Tibial nerve (tissue), 4 donors: ENCODE data around the gene ASB3. TPM values are rescaled to one million over a fixed set of nuclear protein-coding genes. Genes with fewer than 3 reads are reported as not detected.

Experiments used
- DNase-seq, 2 donors: peaks; one replicate each; pipeline ENCODE4 v3.0.0-alpha.2; 2019; ENCODE audit warnings: low spot score in 2 of 2
- H3K27ac ChIP-seq, 4 donors: fragments of 200-600 bp; sonication (generic) in 3 of 4; one replicate each; pipeline ENCODE4 v1.5.1; 2017 to 2019; ENCODE audit warnings: mild to moderate bottlenecking in 1 of 4
- H3K27me3 ChIP-seq, 2 donors: fragments of 200-600 bp; sonication (generic) in 1 of 2; one replicate each; pipeline versions ENCODE4 v1.5.1 to v1.6.0; 2017 to 2019
- H3K36me3 ChIP-seq, 3 donors: fragments of 200-600 bp; sonication (generic); one replicate each; pipeline ENCODE4 v1.5.1; 2018 to 2019
- H3K4me1 ChIP-seq, 4 donors: fragments of 200-600 bp; sonication (generic) in 3 of 4; one replicate each; pipeline ENCODE4 v1.5.1; 2017 to 2019
- H3K4me3 ChIP-seq, 4 donors: fragments of 200-600 bp; sonication (generic) in 3 of 4; one replicate each; pipeline ENCODE4 v1.5.1; 2017 to 2019; ENCODE audit warnings: mild to moderate bottlenecking in 1 of 4, moderate library complexity in 1 of 4
- H3K9me3 ChIP-seq, 4 donors: fragments of 200-600 bp; sonication (generic) in 3 of 4; one replicate each; pipeline ENCODE4 v1.5.1; 2017 to 2019
- CTCF ChIP-seq, 5 experiments: fragments of 200-600 bp in 3 of 5; fragments of 450-650 bp in 2 of 5; sonication (generic) in 3 of 5; IDR thresholded peaks; one replicate each; pipeline ENCODE4 v1.5.1; 2016 to 2019; ENCODE audit warnings: antibody characterized with exemption in 5 of 5, mild to moderate bottlenecking in 3 of 5, moderate library complexity in 2 of 5
- EP300 ChIP-seq, 2 donors: sonication (generic); formaldehyde crosslinking; IDR thresholded peaks; one replicate each; pipeline ENCODE4 v1.6.1; 2017; ENCODE audit warnings: antibody characterized with exemption in 2 of 2, mild to moderate bottlenecking in 1 of 2
- POLR2A ChIP-seq, 2 donors: fragments of 450-650 bp; IDR thresholded peaks; one replicate each; pipeline ENCODE4 v1.6.1; 2017; ENCODE audit warnings: antibody characterized with exemption in 2 of 2, mild to moderate bottlenecking in 2 of 2, moderate library complexity in 2 of 2
- WGBS, 2 donors: methylation state at CpG; one replicate each; pipeline ENCODE4 v1.1.5; 2018; 5-methylcytosine and 5-hydroxymethylcytosine counted together
- total RNA-seq, 4 donors: library from RNA; depleted of rRNA; stranded (reverse); fragments of >200 nt; gene quantifications; one replicate each; pipeline ENCODE4 v1.1.0, GENCODE V29; 2016

The ASB3 gene
- total RNA-seq, 4 donors from 2014 or later: 16.8 to 24.7 (median 17.3) TPM

- H3K9me3 ChIP-seq: no peaks in the 10 kb centered on the region
- H3K27me3 ChIP-seq: no peaks in the 10 kb centered on the region
- no peak overlapping the region for H3K4me3 ChIP-seq
- TF ChIP-seq POLR2A (IDR thresholded peaks at IDR 0.05) (no peak), CTCF (IDR thresholded peaks at IDR 0.05) (no peak), EP300 (IDR thresholded peaks at IDR 0.05) (no peak)
- no peak for DNase-seq
- H3K36me3 ChIP-seq: no peaks in the 10 kb centered on the region
- 83 to 86% methylated on average over 7 of the region's 7 CpGs for WGBS, 2 donors
- no peaks in the 10 kb centered on the region for H3K4me1 ChIP-seq
- H3K27ac ChIP-seq: no peak overlapping the region
Measured at GRCh38 chr2:53641290-53641689, 145.5 kb downstream of the ASB3 start.

- TF ChIP-seq POLR2A (IDR thresholded peaks at IDR 0.05): no peak
- TF ChIP-seq EP300 (IDR thresholded peaks at IDR 0.05): no peak
- no peak for TF ChIP-seq CTCF (IDR thresholded peaks at IDR 0.05)
- H3K36me3 ChIP-seq: no peaks in the 10 kb centered on the region
- DNase-seq: no peak
- no peaks in the 10 kb centered on the region for H3K27me3 ChIP-seq
- 82 to 84% methylated on average over 3 of the region's 3 CpGs for WGBS, 2 donors
- no peaks in the 10 kb centered on the region for H3K9me3 ChIP-seq
- no peak overlapping the region for H3K27ac ChIP-seq
- H3K4me1 ChIP-seq: no peaks in the 10 kb centered on the region
- no peak overlapping the region for H3K4me3 ChIP-seq
Measured at GRCh38 chr2:53640466-53640865, 146.3 kb downstream of the ASB3 start.

- WGBS, 2 donors: 59% methylated on average over 6 of the region's 6 CpGs
Measured at GRCh38 chr2:53636596-53636995, 150.2 kb downstream of the ASB3 start.

GRCh38 chr2:53636109-53636508 lies 150.6 kb downstream of the ASB3 start:
- H3K27ac ChIP-seq: no peak overlapping the region
- H3K27me3 ChIP-seq: no peaks in the 10 kb centered on the region
- no peak for TF ChIP-seq EP300 (IDR thresholded peaks at IDR 0.05)
- TF ChIP-seq POLR2A (IDR thresholded peaks at IDR 0.05): no peak
- TF ChIP-seq CTCF (IDR thresholded peaks at IDR 0.05): no peak
- no peak overlapping the region for H3K4me3 ChIP-seq
- no peaks in the 10 kb centered on the region for H3K9me3 ChIP-seq
- DNase-seq: no peak
- WGBS, 2 donors: 79 to 84% methylated on average over 4 of the region's 4 CpGs
- no peaks in the 10 kb centered on the region for H3K36me3 ChIP-seq
- peaks cover 0 to 8% (median 0%) of the 10 kb centered on the region in 4 donors for H3K4me1 ChIP-seq

More at GRCh38 chr2:53636596-53636995, 150.2 kb downstream of the ASB3 start:
- H3K27me3 ChIP-seq: no peaks in the 10 kb centered on the region
- no peak for DNase-seq
- H3K27ac ChIP-seq: no peak overlapping the region
- no peak for TF ChIP-seq POLR2A (IDR thresholded peaks at IDR 0.05)
- peaks cover 0 to 8% (median 0%) of the 10 kb centered on the region in 4 donors for H3K4me1 ChIP-seq
- no peaks in the 10 kb centered on the region for H3K9me3 ChIP-seq
- H3K4me3 ChIP-seq: no peak overlapping the region
- H3K36me3 ChIP-seq: no peaks in the 10 kb centered on the region

- H3K9me3 ChIP-seq: no peaks in the 10 kb centered on the region
- 86 to 90% methylated on average over 3 of the region's 3 CpGs for WGBS, 2 donors
- H3K4me1 ChIP-seq: peaks cover 0 to 8% (median 0%) of the 10 kb centered on the region in 4 donors
- no peak overlapping the region for H3K4me3 ChIP-seq
- no peaks in the 10 kb centered on the region for H3K27me3 ChIP-seq
- no peaks in the 10 kb centered on the region for H3K36me3 ChIP-seq
- TF ChIP-seq EP300 (IDR thresholded peaks at IDR 0.05) (no peak), CTCF (IDR thresholded peaks at IDR 0.05) (no peak), POLR2A (IDR thresholded peaks at IDR 0.05) (no peak)
- DNase-seq: no peak
- H3K27ac ChIP-seq: no peak overlapping the region
Measured at GRCh38 chr2:53635694-53636093, 151.1 kb downstream of the ASB3 start.

- H3K4me1 ChIP-seq: peaks cover 0 to 8% (median 0%) of the 10 kb centered on the region in 4 donors
- H3K9me3 ChIP-seq: no peaks in the 10 kb centered on the region
- no peaks in the 10 kb centered on the region for H3K36me3 ChIP-seq
- no peak for TF ChIP-seq EP300 (IDR thresholded peaks at IDR 0.05)
- TF ChIP-seq POLR2A (IDR thresholded peaks at IDR 0.05): no peak
- no peak for TF ChIP-seq CTCF (IDR thresholded peaks at IDR 0.05)
- DNase-seq: no peak
- 45 to 100% methylated on average over 1 of the region's 1 CpG for WGBS, 2 donors
- no peak overlapping the region for H3K4me3 ChIP-seq
- H3K27ac ChIP-seq: no peak overlapping the region
- no peaks in the 10 kb centered on the region for H3K27me3 ChIP-seq
Measured at GRCh38 chr2:53633441-53633840, 153.3 kb downstream of the ASB3 start.
